GM13976 (cell line): ENCODE measurements around the gene NPAS3.

Experiments
- DNase-seq: peaks from one replicate; pipeline ENCODE4 v3.0.0; 2012; ENCODE audit warnings: low spot score
- in situ Hi-C: fragments of 300-500 bp; cut with MboI; formaldehyde crosslinking; loops from one replicate; pipeline ENCODE4 v1.12.0; 2022; ENCODE audit warnings: low sequenced_read_pairs, mixed read lengths, inconsistent platforms; ENCODE audit not compliant: unreplicated experiment
- TF ChIP-seq, protein P1 (sequence below): IDR thresholded peaks from 2 replicates; pipeline ENCODE4 v1.5.1; 2012; ENCODE audit warnings: borderline replicate concordance, mild to moderate bottlenecking; ENCODE audit not compliant: insufficient read depth; ENCODE audit errors: extremely low read depth, missing control alignments, control extremely low read depth

The NPAS3 gene

DNA sequence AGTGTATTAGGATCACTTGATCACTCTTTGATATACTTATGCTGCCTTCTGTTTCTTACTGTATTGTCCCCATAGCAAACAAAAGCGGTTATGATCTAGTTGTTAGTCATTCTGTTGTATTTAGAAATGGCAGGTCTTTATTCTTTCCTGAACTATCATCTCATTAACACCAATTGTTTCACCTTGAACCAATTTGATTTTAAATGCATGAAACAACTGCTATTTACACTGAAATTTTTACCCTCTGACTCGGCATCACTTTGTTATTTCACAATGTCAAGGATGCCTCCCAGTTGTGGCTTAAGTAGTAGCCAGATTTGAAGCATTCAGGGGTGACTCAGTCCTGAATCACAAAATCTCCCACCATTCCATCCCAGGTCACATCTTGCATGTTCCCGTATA, 708.7 kb downstream of the NPAS3 start:
- in situ Hi-C loops, result no loop called here
- no peak for DNase-seq
- TF ChIP-seq, protein P1, sequence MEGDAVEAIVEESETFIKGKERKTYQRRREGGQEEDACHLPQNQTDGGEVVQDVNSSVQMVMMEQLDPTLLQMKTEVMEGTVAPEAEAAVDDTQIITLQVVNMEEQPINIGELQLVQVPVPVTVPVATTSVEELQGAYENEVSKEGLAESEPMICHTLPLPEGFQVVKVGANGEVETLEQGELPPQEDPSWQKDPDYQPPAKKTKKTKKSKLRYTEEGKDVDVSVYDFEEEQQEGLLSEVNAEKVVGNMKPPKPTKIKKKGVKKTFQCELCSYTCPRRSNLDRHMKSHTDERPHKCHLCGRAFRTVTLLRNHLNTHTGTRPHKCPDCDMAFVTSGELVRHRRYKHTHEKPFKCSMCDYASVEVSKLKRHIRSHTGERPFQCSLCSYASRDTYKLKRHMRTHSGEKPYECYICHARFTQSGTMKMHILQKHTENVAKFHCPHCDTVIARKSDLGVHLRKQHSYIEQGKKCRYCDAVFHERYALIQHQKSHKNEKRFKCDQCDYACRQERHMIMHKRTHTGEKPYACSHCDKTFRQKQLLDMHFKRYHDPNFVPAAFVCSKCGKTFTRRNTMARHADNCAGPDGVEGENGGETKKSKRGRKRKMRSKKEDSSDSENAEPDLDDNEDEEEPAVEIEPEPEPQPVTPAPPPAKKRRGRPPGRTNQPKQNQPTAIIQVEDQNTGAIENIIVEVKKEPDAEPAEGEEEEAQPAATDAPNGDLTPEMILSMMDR, result no peak

DNA sequence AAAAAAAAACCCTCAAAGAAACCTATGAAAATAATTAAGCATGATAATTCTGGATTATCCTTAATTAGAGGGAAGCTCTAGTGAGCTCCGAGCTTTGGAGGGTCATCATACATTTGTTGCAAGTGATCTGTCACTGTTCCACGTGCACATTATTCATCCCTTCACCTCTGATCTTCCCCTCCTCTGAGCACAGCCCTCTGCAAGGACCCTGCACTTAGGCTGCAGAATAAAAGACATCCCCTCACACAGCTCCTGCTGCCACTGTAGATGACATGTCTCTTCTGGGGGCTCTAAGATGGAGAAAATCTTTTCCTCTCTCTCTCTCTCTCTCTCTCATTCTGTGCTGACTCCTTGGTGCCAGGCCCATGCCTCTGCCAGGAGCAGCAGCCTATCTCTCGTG, 711.8 kb downstream of the NPAS3 start:
- no peak for DNase-seq
- TF ChIP-seq, protein P1, result no peak
- in situ Hi-C loops, result no loop called here

DNA sequence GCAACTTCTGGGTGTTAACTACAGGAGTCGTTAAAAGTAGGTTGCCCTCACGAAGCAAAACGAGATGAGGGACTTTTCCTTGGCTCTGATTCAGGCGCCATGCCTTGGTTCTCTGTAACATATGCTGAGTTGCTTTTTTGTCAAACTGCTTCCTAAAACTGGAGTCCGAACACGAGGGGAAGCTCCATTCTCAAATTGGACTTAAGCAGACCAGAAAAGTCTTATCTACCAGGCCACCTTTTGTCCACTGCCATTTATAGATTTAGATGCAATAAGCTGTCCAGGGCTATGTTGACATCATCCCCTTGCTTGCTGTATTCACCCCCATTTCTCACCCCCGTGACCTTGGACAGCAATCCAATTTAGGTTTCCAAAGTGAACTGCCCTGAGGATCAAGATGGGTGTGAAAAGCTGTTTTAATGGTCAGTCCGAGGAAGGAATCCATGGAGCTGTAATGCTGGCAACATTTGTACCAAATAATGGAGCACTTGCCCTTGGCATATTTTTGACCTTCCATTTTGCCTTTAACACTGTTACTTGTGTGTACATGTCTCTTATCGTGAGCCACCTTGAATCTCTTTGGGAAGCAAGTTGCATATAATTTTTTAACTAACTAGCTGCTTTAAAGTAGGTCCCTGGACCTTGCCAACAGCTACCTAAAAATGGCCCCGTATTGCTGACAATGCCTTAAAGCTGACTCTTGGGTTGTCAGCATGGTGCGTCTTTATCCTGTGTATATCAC, 714.1 kb downstream of the NPAS3 start:
- in situ Hi-C loops, result no loop called here
- TF ChIP-seq, protein P1, result no peak
- DNase-seq, result no peak

DNA sequence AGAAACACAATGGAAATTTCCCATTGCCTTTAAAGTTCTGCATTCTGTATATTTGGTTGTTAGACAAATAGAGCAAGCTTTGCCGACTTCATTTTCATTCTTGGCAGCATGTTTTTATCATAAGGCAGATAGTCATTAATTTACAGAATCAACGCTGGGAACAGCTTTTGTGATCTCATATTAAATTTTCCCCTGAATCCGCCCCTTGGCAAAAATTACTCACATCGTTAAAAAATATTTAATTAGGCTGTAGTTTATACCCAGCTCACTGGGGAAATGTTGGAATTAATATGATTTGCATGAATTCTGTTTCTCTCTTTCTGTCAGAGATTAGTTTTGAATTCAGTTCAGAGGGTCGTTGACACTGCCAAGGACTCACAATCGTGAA, 714.6 kb downstream of the NPAS3 start:
- TF ChIP-seq, protein P1, result no peak
- in situ Hi-C loops, result no loop called here
- DNase-seq, result no peak

DNA sequence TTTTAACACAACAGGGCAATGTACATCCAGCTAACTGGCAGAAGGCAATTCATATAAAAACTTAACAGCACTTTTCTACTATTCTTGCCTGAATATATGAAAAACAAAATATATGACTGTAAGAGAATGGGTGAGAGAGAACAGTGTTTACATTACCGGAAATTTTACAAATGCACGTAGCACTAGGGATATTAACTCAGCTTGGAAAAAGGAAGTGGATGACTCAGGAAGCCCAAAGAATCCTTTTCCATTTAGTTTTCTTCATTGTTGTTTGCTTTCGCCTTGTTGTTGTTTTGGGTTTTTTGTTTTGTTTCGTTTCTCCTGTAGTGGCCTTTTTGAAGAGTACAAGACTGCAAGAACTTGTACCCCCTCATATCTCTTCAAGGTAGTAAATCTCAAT, 716.7 kb downstream of the NPAS3 start:
- TF ChIP-seq, protein P1, result no peak
- no peak for DNase-seq
- in situ Hi-C loops, result no loop called here

DNA sequence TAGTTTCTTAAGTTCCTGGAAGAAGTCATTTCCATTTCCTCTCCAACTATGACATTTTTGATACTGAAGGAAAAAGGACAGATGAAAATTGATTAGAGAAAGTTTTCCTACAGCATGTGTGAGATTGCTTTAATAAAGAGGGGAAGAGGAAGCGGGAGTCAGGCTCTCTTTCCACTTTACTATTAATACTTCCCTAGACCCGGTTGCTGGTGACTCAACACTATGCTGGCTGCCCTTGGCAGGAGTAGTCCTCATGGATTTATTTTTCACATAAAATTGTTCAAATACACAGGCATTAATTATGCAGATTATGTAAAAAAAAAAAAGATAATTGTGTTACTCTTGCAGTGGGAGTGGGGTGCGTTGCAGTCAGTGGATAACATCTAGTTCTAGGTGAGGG, 718.8 kb downstream of the NPAS3 start:
- TF ChIP-seq, protein P1, result no peak
- in situ Hi-C loops, result no loop called here
- DNase-seq, result no peak
